ENCODE measurements around the gene TRERF1.

Gene TRERF1, protein sequence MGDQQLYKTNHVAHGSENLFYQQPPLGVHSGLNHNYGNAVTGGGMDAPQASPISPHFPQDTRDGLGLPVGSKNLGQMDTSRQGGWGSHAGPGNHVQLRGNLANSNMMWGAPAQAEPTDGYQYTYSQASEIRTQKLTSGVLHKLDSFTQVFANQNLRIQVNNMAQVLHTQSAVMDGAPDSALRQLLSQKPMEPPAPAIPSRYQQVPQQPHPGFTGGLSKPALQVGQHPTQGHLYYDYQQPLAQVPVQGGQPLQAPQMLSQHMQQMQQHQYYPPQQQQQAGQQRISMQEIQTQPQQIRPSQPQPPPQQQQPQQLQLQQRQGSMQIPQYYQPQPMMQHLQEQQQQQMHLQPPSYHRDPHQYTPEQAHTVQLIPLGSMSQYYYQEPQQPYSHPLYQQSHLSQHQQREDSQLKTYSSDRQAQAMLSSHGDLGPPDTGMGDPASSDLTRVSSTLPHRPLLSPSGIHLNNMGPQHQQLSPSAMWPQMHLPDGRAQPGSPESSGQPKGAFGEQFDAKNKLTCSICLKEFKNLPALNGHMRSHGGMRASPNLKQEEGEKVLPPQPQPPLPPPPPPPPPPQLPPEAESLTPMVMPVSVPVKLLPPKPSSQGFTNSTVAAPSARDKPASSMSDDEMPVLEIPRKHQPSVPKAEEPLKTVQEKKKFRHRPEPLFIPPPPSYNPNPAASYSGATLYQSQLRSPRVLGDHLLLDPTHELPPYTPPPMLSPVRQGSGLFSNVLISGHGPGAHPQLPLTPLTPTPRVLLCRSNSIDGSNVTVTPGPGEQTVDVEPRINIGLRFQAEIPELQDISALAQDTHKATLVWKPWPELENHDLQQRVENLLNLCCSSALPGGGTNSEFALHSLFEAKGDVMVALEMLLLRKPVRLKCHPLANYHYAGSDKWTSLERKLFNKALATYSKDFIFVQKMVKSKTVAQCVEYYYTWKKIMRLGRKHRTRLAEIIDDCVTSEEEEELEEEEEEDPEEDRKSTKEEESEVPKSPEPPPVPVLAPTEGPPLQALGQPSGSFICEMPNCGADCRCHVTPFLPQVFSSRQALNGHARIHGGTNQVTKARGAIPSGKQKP (N-terminal part only)

DNA sequence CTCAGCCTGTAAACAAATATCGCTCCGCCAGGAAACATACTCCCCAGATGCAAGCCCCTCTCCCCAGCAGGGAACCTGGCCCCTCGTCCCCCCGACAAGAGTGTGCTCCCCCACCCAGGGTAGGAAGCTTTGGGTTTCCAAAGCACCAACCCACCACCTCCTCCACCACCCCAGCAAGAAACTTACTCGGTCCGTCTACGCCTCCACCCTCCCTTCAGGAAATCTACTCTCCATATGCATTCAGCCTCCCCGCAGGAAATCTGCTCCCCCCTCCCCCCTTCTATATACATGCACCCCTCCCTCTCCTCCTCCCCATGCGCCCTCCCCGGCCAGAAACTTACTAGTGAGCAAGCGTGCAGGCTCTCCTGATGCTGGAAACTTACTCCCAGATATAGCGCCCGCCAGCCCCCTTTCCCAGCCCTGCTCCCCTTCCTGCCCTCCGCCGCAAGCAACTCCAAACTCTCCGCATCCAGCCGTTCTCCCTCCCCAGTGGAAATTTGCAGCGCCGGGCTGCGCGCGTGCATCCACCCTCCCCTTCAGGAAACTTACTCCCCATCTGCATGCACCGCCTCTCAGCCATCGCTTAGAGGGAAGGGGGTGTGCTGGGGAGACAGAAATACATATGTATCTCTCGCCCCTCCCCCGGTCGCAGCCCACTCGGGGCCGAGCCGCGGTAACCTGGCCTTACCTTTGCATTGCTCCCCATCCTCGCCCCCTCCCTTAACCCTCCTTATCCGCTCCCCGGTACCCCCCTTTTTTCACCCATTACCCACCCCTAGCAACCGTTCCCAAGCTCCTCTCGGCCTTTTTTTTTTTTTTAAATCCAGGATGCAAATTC, at the start of gene TRERF1:
Gene TRERF1, minus strand, starts transcription at position 594 of the 838 bp plus-strand sequence. CDS start 182,336 bp downstream, outside the sequence.
- Histone ChIP-seq H3K27me3 (ENCODE audit: control insufficient read depth, insufficient read depth, low read length) (no peaks in the 10 kb centered on the region), H3K36me3 (ENCODE audit: control insufficient read depth, insufficient read depth, low read length) (no peaks in the 10 kb centered on the region), H3K27ac (ENCODE audit: low read depth, low read length) (peak within 1 kb of the TSS; percentile 97), H3K9ac (ENCODE audit: low read depth, low read length) (peak within 1 kb of the TSS; percentile 89), H3K4me3 (ENCODE audit: low read depth, low read length) (peak within 1 kb of the TSS; percentile 96), H3K4me1 (ENCODE audit: control insufficient read depth, insufficient read depth, low read length) (peaks cover 39% of the 10 kb centered on the region), H3K9me3 (ENCODE audit: control insufficient read depth, insufficient read depth, low read length) (no peaks in the 10 kb centered on the region)

DNA sequence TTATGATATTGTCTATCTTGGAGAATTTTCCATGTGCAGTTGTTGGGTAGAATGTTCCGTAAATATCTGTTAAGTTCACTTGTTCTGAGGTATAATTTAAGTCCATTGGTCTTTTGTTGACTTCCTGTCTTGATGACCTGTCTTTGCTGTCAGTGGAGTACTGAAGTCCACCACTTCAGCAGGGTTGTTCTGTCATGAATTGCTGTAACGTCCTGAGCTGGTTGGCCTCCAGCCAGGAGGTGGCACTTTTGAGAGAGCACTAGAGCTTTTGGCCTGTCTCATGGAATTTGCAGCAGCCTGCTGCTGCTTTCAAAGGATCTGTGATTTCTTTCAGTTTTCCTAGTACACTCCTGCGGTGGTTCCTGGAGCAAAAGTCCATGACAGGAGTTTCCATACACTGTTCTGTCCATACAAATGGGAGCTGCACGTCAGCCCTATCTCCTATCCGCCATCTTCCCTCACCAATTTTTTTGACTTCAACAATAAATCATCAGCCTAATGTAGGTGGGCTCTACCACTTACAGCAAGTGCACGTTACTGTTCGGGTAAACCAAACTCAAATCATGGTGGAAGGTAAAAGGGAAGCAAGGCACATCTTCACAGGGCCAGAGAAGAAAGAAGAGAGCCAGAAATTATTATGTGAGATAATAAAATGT, 46.9 kb upstream of the TRERF1 start:
- Histone ChIP-seq H3K36me3 (ENCODE audit: control insufficient read depth, insufficient read depth, low read length) (no peaks in the 10 kb centered on the region), H3K4me3 (ENCODE audit: low read depth, low read length) (no peak overlapping the region), H3K27ac (ENCODE audit: low read depth, low read length) (no peak overlapping the region), H3K4me1 (ENCODE audit: control insufficient read depth, insufficient read depth, low read length) (no peaks in the 10 kb centered on the region), H3K27me3 (ENCODE audit: control insufficient read depth, insufficient read depth, low read length) (no peaks in the 10 kb centered on the region), H3K9me3 (ENCODE audit: control insufficient read depth, insufficient read depth, low read length) (no peaks in the 10 kb centered on the region), H3K9ac (ENCODE audit: low read depth, low read length) (no peak overlapping the region)

DNA sequence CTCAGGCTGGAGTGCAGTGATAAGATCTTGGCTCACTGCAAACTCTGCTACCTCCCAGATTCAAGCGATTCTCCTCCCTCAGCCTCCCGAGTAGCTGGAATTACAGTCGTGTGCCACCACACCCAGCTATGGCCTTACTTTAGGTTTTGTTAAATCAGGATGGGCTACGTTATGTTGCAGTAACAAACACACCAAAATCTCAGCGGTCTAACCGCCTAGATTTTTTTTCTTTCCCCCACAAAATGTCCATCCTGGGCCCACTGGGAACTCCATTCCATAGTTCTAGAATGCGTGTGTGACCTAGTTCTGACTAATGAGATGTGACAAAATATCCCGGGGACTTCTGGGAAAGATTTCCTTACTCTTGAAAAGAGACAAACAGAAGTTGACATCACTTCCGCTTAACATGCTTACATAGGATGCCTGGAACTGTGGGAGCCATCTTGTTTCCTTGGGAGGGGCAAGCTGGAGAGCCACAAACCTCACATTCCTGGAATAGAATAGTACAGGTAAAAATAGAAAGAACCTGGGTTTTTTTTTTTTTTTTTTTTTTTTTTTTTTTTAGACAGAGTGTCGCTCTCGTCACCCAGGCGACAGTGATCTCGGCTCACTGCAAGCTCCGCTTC, 42.3 kb upstream of the TRERF1 start:
- no peaks in the 10 kb centered on the region for H3K9me3 ChIP-seq (ENCODE audit: control insufficient read depth, insufficient read depth, low read length)
- H3K36me3 ChIP-seq (ENCODE audit: control insufficient read depth, insufficient read depth, low read length), result no peaks in the 10 kb centered on the region
- H3K4me1 ChIP-seq (ENCODE audit: control insufficient read depth, insufficient read depth, low read length), result no peaks in the 10 kb centered on the region
- H3K27me3 ChIP-seq (ENCODE audit: control insufficient read depth, insufficient read depth, low read length), result no peaks in the 10 kb centered on the region
- no peak overlapping the region for H3K27ac ChIP-seq (ENCODE audit: low read depth, low read length)
- no peak overlapping the region for H3K4me3 ChIP-seq (ENCODE audit: low read depth, low read length)
- H3K9ac ChIP-seq (ENCODE audit: low read depth, low read length), result no peak overlapping the region

DNA sequence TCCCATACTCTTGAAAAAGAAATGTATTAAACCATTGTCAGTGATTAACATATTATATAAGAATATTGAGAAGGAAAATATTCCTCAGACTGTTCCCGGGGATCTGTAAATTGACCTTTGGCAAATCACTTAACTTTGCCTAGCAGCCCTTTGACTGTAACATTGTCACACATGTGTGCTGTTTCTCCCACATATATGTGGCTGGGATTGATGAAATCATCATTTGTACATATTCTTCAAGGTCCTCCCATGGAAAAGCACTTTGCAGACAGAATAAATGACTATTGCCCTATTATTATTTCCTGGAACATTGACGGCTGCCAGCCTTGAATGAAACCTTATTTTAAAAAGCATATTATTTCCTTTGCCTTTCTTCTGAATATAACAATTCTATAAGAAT, 36.4 kb upstream of the TRERF1 start:
- Histone ChIP-seq H3K9ac (ENCODE audit: low read depth, low read length) (no peak overlapping the region), H3K4me1 (ENCODE audit: control insufficient read depth, insufficient read depth, low read length) (no peaks in the 10 kb centered on the region)

DNA sequence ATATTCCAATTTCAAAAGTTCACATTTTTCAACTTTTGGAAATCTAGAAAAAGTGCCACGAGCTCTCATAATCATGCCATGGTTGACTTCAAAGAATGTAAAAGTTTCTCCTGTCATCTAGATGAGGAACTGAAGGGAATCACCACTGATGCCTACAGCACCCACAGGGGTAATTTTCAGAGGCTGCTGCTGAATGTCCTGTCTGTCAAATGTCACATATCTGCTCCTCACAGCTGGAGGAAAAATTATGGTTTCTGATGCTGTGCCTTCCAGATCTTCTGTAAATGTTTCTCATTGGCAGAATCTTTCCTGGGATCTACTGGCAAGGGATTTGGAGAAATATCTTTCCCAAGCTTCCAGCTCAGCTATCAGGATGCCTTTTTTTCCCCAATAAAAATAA, 32.5 kb upstream of the TRERF1 start:
- Histone ChIP-seq H3K36me3 (ENCODE audit: control insufficient read depth, insufficient read depth, low read length) (no peaks in the 10 kb centered on the region), H3K9ac (ENCODE audit: low read depth, low read length) (no peak overlapping the region), H3K4me1 (ENCODE audit: control insufficient read depth, insufficient read depth, low read length) (no peaks in the 10 kb centered on the region), H3K27ac (ENCODE audit: low read depth, low read length) (no peak overlapping the region), H3K27me3 (ENCODE audit: control insufficient read depth, insufficient read depth, low read length) (no peaks in the 10 kb centered on the region), H3K4me3 (ENCODE audit: low read depth, low read length) (no peak overlapping the region), H3K9me3 (ENCODE audit: control insufficient read depth, insufficient read depth, low read length) (no peaks in the 10 kb centered on the region)

More for the DNA sequence above, 36.4 kb upstream of the TRERF1 start:
- Histone ChIP-seq H3K27me3 (ENCODE audit: control insufficient read depth, insufficient read depth, low read length) (no peaks in the 10 kb centered on the region), H3K36me3 (ENCODE audit: control insufficient read depth, insufficient read depth, low read length) (no peaks in the 10 kb centered on the region), H3K27ac (ENCODE audit: low read depth, low read length) (no peak overlapping the region), H3K4me3 (ENCODE audit: low read depth, low read length) (no peak overlapping the region), H3K9me3 (ENCODE audit: control insufficient read depth, insufficient read depth, low read length) (no peaks in the 10 kb centered on the region)

DNA sequence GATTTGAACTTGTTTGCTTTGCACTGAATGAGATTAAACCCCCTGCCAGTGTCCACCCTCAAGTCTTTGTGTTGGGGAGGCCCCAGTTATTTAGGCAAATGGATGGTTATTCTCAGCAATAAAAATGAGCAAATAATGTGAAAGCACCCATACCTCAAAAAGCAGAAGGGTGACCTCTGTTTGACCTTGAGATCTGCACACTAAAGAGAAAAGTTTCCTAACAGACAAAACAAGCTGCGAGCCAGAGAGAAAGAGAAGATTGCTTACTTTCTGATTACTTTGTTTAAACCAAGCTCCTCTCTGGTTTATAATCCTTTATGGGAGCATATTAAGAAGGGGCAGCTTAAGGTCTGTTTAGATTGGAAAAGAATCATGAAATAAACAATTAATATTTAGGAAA, 30.4 kb upstream of the TRERF1 start:
- no peaks in the 10 kb centered on the region for H3K9me3 ChIP-seq (ENCODE audit: control insufficient read depth, insufficient read depth, low read length)
- no peak overlapping the region for H3K9ac ChIP-seq (ENCODE audit: low read depth, low read length)
- H3K27ac ChIP-seq (ENCODE audit: low read depth, low read length), result no peak overlapping the region
- H3K4me1 ChIP-seq (ENCODE audit: control insufficient read depth, insufficient read depth, low read length), result no peaks in the 10 kb centered on the region
- H3K4me3 ChIP-seq (ENCODE audit: low read depth, low read length), result no peak overlapping the region
- no peaks in the 10 kb centered on the region for H3K27me3 ChIP-seq (ENCODE audit: control insufficient read depth, insufficient read depth, low read length)
- H3K36me3 ChIP-seq (ENCODE audit: control insufficient read depth, insufficient read depth, low read length), result no peaks in the 10 kb centered on the region

DNA sequence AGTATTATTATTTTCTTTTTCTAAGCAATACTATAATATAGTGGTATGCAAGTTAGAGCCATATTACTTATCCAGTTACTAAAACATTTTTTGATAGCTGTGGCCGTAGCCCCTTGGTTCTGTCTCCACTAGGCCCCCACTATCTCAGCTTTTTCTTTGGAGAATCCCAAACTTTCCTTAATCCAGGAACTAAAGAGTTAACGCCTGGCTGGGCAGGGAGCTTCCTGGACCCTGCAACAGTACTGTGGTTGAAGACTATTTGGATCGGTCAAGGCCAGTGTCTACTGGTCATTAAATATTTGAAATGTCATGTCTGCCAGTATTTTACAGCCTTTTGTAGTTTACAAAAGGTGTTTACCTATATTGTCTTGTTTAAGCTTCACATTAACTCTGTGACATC, 20.0 kb upstream of the TRERF1 start:
- H3K27ac ChIP-seq (ENCODE audit: low read depth, low read length), result no peak overlapping the region
- peaks cover 6% of the 10 kb centered on the region; the same call in 1 of the 2 replicates for H3K9me3 ChIP-seq (ENCODE audit: control insufficient read depth, insufficient read depth, low read length)
- no peak overlapping the region for H3K9ac ChIP-seq (ENCODE audit: low read depth, low read length)
- no peak overlapping the region for H3K4me3 ChIP-seq (ENCODE audit: low read depth, low read length)
- H3K4me1 ChIP-seq (ENCODE audit: control insufficient read depth, insufficient read depth, low read length), result no peaks in the 10 kb centered on the region
- H3K36me3 ChIP-seq (ENCODE audit: control insufficient read depth, insufficient read depth, low read length), result no peaks in the 10 kb centered on the region
- no peaks in the 10 kb centered on the region for H3K27me3 ChIP-seq (ENCODE audit: control insufficient read depth, insufficient read depth, low read length)

DNA sequence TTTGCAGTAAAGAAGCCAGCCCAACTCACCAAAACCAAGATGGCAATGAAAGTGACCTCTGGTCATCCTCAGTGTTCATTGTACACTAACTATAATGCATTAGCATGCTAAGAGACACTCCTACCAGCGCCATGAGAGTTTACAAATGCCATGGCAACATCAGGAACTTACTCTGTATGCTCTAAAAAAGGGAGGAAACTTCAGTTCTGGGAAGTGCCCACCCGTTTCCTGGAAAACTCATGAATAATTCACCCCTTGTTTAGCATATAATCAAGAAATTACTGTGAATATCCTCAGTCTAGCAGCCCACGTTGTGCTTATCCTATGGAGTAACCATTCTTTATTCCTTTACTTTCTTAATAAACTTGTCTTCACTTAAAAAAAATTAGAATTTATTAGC, 19.4 kb upstream of the TRERF1 start:
- H3K27me3 ChIP-seq (ENCODE audit: control insufficient read depth, insufficient read depth, low read length), result no peaks in the 10 kb centered on the region
- H3K9me3 ChIP-seq (ENCODE audit: control insufficient read depth, insufficient read depth, low read length), result peaks cover 6% of the 10 kb centered on the region; the same call in 1 of the 2 replicates

DNA sequence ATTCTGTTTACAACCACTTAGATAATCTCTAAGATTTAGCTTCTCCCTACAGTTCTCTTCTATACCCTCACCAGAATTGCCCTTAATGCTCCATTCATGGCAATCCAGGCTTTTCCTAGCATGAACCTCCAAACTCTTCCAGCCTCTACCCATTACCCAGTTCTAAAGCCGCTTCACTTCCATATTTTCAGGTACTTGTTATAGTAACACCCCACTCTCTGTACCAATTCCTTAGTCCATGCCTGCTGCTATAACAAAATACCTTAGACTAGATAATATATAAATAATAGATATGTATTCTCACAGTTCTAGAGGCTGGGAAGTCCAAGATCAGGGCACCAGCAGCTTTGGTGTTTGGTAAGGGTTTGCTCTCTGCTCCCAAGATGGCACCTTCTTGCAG, 16.5 kb upstream of the TRERF1 start:
- no peak overlapping the region for H3K27ac ChIP-seq (ENCODE audit: low read depth, low read length)
- no peaks in the 10 kb centered on the region for H3K36me3 ChIP-seq (ENCODE audit: control insufficient read depth, insufficient read depth, low read length)
- H3K9ac ChIP-seq (ENCODE audit: low read depth, low read length), result no peak overlapping the region
- H3K27me3 ChIP-seq (ENCODE audit: control insufficient read depth, insufficient read depth, low read length), result no peaks in the 10 kb centered on the region
- peaks cover 6% of the 10 kb centered on the region; the same call in 1 of the 2 replicates for H3K9me3 ChIP-seq (ENCODE audit: control insufficient read depth, insufficient read depth, low read length)
- no peak overlapping the region for H3K4me3 ChIP-seq (ENCODE audit: low read depth, low read length)
- H3K4me1 ChIP-seq (ENCODE audit: control insufficient read depth, insufficient read depth, low read length), result no peaks in the 10 kb centered on the region

More for the DNA sequence above, 19.4 kb upstream of the TRERF1 start:
- Histone ChIP-seq H3K4me1 (ENCODE audit: control insufficient read depth, insufficient read depth, low read length) (no peaks in the 10 kb centered on the region), H3K36me3 (ENCODE audit: control insufficient read depth, insufficient read depth, low read length) (no peaks in the 10 kb centered on the region), H3K9ac (ENCODE audit: low read depth, low read length) (no peak overlapping the region), H3K27ac (ENCODE audit: low read depth, low read length) (no peak overlapping the region), H3K4me3 (ENCODE audit: low read depth, low read length) (no peak overlapping the region)
